Body of pancreas (tissue), 4 donors: Measurements from ENCODE around the gene GUCA1C. TPM values are rescaled to one million over a fixed set of nuclear protein-coding genes. Genes with fewer than 3 reads are reported as not detected.

Experiments
- ATAC-seq: fragments of 150-250 bp; one replicate; pipeline ENCODE4 v1.9.1; 2016
- DNase-seq, 4 donors: peaks; one replicate each; pipeline ENCODE4 v3.0.0-alpha.2; 2019
- H3K27ac ChIP-seq, 4 donors: fragments of 200-600 bp; sonication (generic); 1 replicate in 3 of 4; 2 replicates in 1 of 4; pipeline versions ENCODE4 v1.5.1 to v1.6.1; 2016 to 2019; ENCODE audit warnings: mild to moderate bottlenecking in 1 of 4, mixed read lengths in 1 of 4, moderate library complexity in 1 of 4
- H3K27me3 ChIP-seq, 2 donors: fragments of 200-600 bp; sonication (generic); one replicate each; pipeline ENCODE4 v1.6.0; 2016; ENCODE audit warnings: mild to moderate bottlenecking in 1 of 2
- H3K36me3 ChIP-seq, 2 donors: fragments of 200-600 bp; sonication (generic); replicated peaks in 1 of 2; 2 replicates each; pipeline ENCODE4 v1.5.1; 2016; ENCODE audit warnings: low read depth in 2 of 2; ENCODE audit not compliant: insufficient read depth in 1 of 2
- H3K4me1 ChIP-seq: fragments of 200-600 bp; sonication (generic); one replicate; pipeline ENCODE4 v1.6.0; 2016
- H3K4me3 ChIP-seq, 2 donors: fragments of 200-600 bp; sonication (generic); 1 replicate in 1 of 2; 2 replicates in 1 of 2; pipeline ENCODE4 v1.5.1; 2016 to 2019
- H3K9me3 ChIP-seq, 3 donors: fragments of 200-600 bp; sonication (generic); 1 replicate in 2 of 3; 2 replicates in 1 of 3; pipeline ENCODE4 v1.5.1; 2016
- POLR2A ChIP-seq, 3 donors: fragments of 450-650 bp; IDR thresholded peaks; one replicate each; pipeline ENCODE4 v1.6.1; 2016; ENCODE audit warnings: antibody characterized with exemption in 3 of 3, mild to moderate bottlenecking in 2 of 3
- WGBS, 2 donors: methylation state at CpG; one replicate each; pipeline ENCODE4 v1.1.5; 2017; 5-methylcytosine and 5-hydroxymethylcytosine counted together
- intact Hi-C: fragments of 100-400 bp; cut with DNase I; formaldehyde crosslinking; loops from one replicate; pipeline ENCODE4 v1.15.1; 2023
- total RNA-seq, 2 donors: library from RNA; depleted of rRNA; stranded (reverse); fragments of >200 nt; gene quantifications; one replicate each; pipeline ENCODE4 v1.1.0, GENCODE V29; 2016
- TF ChIP-seq, protein P1 (sequence below), 7 experiments: fragments of 450-650 bp in 4 of 7; fragments of 200-600 bp in 3 of 7; sonication (generic) in 3 of 7; IDR thresholded peaks; one replicate each; pipeline ENCODE4 v1.5.1; 2016 to 2019; ENCODE audit warnings: antibody characterized with exemption in 7 of 7

Gene GUCA1C
- total RNA-seq, 2 donors from 2014 or later = 0.99 to 4.4 TPM

DNA sequence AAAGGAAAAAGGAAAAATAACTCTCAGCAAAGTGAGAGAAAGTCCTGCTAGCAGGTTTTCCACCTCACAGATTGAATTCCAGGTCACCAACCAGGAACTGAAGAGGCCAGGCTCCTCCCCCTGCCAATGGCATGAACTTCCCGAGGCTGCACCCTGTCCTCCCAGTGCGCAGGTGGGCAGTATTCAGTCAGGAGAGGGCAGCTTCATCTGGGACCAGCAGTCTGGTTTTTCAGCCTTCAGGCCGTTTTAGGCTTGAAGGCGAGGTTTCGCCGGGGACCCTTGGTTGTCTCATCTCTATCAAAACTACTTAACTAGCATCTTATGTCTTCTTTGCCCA is 89.9 kb downstream of the GUCA1C start:
- no peaks in the 10 kb centered on the region for H3K9me3 ChIP-seq
- no peaks in the 10 kb centered on the region for H3K27me3 ChIP-seq
- DNase-seq = no peak
- no peak overlapping the region for H3K4me3 ChIP-seq
- no peaks in the 10 kb centered on the region for H3K36me3 ChIP-seq
- WGBS, 2 donors = 88 to 93% methylated on average over 6 of the region's 6 CpGs
- intact Hi-C loops = no loop called here
- TF ChIP-seq, protein P1, sequence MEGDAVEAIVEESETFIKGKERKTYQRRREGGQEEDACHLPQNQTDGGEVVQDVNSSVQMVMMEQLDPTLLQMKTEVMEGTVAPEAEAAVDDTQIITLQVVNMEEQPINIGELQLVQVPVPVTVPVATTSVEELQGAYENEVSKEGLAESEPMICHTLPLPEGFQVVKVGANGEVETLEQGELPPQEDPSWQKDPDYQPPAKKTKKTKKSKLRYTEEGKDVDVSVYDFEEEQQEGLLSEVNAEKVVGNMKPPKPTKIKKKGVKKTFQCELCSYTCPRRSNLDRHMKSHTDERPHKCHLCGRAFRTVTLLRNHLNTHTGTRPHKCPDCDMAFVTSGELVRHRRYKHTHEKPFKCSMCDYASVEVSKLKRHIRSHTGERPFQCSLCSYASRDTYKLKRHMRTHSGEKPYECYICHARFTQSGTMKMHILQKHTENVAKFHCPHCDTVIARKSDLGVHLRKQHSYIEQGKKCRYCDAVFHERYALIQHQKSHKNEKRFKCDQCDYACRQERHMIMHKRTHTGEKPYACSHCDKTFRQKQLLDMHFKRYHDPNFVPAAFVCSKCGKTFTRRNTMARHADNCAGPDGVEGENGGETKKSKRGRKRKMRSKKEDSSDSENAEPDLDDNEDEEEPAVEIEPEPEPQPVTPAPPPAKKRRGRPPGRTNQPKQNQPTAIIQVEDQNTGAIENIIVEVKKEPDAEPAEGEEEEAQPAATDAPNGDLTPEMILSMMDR (IDR thresholded peaks at IDR 0.05) = no peak
- no peak for TF ChIP-seq POLR2A (IDR thresholded peaks at IDR 0.05)
- H3K27ac ChIP-seq = no peak overlapping the region
- no peaks in the 10 kb centered on the region for H3K4me1 ChIP-seq
- ATAC-seq = no peak

DNA sequence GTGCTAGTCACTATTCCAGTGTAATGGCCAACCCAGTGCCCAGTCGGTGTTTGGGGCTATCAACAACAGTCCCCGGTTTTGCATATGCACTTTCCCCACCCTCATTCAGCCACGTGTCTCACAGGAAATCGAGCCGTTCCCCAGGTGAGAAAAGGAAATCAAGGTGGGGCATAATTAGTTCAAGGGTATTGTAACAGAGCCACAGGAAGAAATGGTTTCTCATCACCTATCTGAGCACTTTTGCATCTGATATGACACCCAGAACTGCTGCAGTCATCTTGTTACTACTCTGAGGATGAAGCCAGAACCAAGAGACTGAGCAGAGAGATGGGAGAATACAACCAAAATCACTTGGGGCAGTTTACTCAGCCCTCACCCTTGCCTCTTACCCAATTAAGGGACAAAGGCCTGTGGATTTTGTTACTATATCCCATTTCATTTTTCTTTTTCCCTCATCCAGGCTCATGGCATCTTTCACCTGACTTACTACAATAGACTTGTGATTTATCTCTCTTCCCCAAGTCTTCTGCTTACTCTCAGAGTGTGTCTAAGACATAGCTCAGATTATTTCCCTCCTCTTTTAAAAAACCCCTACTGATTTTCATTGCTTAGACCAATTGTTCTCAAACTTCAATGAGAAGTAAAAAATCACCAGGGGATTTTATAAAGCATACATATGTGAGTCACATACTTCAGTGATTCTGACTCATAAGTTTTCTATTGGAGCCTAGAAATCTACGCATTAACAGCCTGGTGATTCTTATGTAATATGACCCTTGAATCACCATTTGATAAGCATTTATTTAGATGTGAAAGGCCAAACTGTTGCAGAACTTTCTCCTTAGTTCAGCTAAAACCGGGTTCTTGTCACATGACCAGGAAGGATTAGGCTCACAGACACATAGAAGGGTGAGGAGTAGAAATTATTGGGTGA is 90.5 kb downstream of the GUCA1C start:
- Histone ChIP-seq H3K4me3 (no peak overlapping the region), H3K4me1 (no peaks in the 10 kb centered on the region), H3K36me3 (no peaks in the 10 kb centered on the region), H3K27ac (no peak overlapping the region), H3K27me3 (no peaks in the 10 kb centered on the region), H3K9me3 (no peaks in the 10 kb centered on the region)
- DNase-seq = no peak
- TF ChIP-seq, protein P1 (IDR thresholded peaks at IDR 0.05) = no peak
- no peak for TF ChIP-seq POLR2A (IDR thresholded peaks at IDR 0.05)
- intact Hi-C loops = no loop called here
- WGBS, 2 donors = 56 to 78% methylated on average over 7 of the region's 7 CpGs
- ATAC-seq = no peak

DNA sequence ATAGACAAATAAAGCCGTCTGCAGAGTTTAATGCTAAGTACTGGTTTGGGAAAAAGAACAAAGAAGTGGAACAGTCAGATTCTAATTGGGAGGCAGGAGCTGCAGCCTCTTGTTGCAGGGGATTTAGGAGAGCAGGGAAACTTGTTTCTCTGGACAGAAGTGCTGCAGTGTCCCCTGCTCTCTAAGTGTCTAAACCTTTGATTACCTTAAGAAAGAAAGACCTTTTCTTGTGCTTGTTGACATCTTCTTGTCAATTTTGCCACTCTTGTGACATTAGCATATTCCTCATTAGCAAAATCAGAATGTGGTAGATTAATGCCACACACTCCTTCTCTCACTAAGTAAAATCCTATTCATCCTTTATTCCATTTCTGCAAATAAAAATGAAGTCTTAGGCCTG is 92.3 kb downstream of the GUCA1C start:
- DNase-seq (no peak), ATAC-seq (no peak)
- Histone ChIP-seq H3K4me3 (no peak overlapping the region), H3K27ac (no peak overlapping the region), H3K4me1 (no peaks in the 10 kb centered on the region), H3K27me3 (no peaks in the 10 kb centered on the region), H3K9me3 (no peaks in the 10 kb centered on the region), H3K36me3 (no peaks in the 10 kb centered on the region)
- WGBS, 2 donors = 42 to 61% methylated on average over 1 of the region's 1 CpG
- TF ChIP-seq POLR2A (IDR thresholded peaks at IDR 0.05) = no peak
- TF ChIP-seq, protein P1 (IDR thresholded peaks at IDR 0.05) = no peak
- intact Hi-C loops = no loop called here

Other genes with a start within 250 kb of the GUCA1C start
- gene RETNLB, start 196.5 kb downstream of the GUCA1C start, total RNA-seq = not detected
- not detected for gene TRAT1, start 131.1 kb downstream of the GUCA1C start, total RNA-seq
- not detected for gene MORC1, start 164.3 kb upstream of the GUCA1C start, total RNA-seq
- gene C3orf85, start 182.8 kb upstream of the GUCA1C start, total RNA-seq = not detected